GM13976 (cell line): Measurements from ENCODE around the gene DAPK3.
"Not testable (repeated sequence)": the region's sequence is repeated elsewhere in the genome, so short reads cannot be mapped to it uniquely, and the experiment has no call there.

Experiments used
- DNase-seq: peaks from one replicate; pipeline ENCODE4 v3.0.0; 2012; ENCODE audit warnings: low spot score
- CTCF ChIP-seq: IDR thresholded peaks from 2 replicates; pipeline ENCODE4 v1.5.1; 2012; ENCODE audit warnings: borderline replicate concordance, mild to moderate bottlenecking; ENCODE audit not compliant: insufficient read depth; ENCODE audit errors: extremely low read depth, missing control alignments, control extremely low read depth
- in situ Hi-C: fragments of 300-500 bp; cut with MboI; formaldehyde crosslinking; loops from one replicate; pipeline ENCODE4 v1.12.0; 2022; ENCODE audit warnings: low sequenced_read_pairs, mixed read lengths, inconsistent platforms; ENCODE audit not compliant: unreplicated experiment

Gene DAPK3

GRCh38 chr19:3975637-3976087, 4.8 kb upstream of the DAPK3 start:
- DNase-seq: no peak
- in situ Hi-C loops: no loop called here
- TF ChIP-seq CTCF: no peak

- TF ChIP-seq CTCF: no peak
- in situ Hi-C loops: no loop called here
- no peak for DNase-seq
Observed at GRCh38 chr19:3975144-3975543, 4.2 kb upstream of the DAPK3 start.

- in situ Hi-C loops: no loop called here
- no peak for DNase-seq
- TF ChIP-seq CTCF: no peak
Observed at GRCh38 chr19:3970313-3970807, 539 bp downstream of the DAPK3 start.

GRCh38 chr19:3969435-3970312, 1.2 kb downstream of the DAPK3 start:
- no peak for TF ChIP-seq CTCF
- in situ Hi-C loops: no loop called here
- no peak for DNase-seq

GRCh38 chr19:3968556-3969434, 2.1 kb downstream of the DAPK3 start:
- no peak for TF ChIP-seq CTCF
- in situ Hi-C loops: no loop called here

DNA sequence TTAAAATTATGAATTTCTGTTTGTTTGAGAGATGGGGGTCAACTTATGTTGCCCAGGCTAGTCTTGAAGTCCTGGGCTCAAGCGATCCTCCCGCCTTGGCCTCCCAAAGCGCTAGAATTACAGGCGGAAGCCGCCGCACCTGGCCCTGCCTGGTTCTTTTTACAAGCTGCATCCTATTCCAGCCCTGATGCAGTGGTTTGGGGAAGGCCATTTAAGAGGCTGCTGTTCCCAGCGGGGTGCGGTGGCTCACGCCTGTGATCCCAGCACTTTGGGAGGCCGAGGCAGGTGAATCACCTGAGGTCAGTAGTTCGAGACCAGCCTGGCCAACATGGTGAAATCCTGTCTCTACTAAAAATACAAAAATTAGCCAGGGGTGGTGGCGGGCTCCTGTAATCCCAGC, 2.9 kb downstream of the DAPK3 start:
- DNase-seq, in situ Hi-C loops: not testable (repeated sequence)

More at GRCh38 chr19:3968556-3969434, 2.1 kb downstream of the DAPK3 start:
- no peak for DNase-seq
